Activated CD8-positive, alpha-beta T cell treated with anti-CD3 and anti-CD28 coated beads for 36 hours (primary cell): Measurements from ENCODE around the gene CCR8. TPM values are rescaled to one million over a fixed set of nuclear protein-coding genes. Genes with fewer than 3 reads are reported as not detected.

Experiments used
- ATAC-seq: fragments of 200-7000 bp; cut with Tn5 transposase; one replicate; pipeline ENCODE4 v1.10.0; 2021; ENCODE audit warnings: mild to moderate bottlenecking, moderate library complexity
- CTCF ChIA-PET: fragments of 350-600 bp; sonication (Branson Sonifier 250); formaldehyde crosslinking; loops from one replicate; lab custom pipeline; 2021; ENCODE audit warnings: antibody characterized with exemption; lab: Charles Lee
- POLR2A ChIA-PET: fragments of 350-600 bp; sonication (Branson Sonifier 250); formaldehyde crosslinking; loops from one replicate; lab custom pipeline; 2021; ENCODE audit warnings: antibody characterized with exemption; lab: Charles Lee
- DNase-seq: peaks from one replicate; pipeline ENCODE4 v3.0.0-alpha.2; 2020
- H3K27ac Mint-ChIP-seq: one replicate; pipeline ENCODE4 v1.8.0; 2021; ENCODE audit warnings: mild to moderate bottlenecking, mixed read lengths
- H3K27me3 Mint-ChIP-seq: one replicate; pipeline ENCODE4 v1.8.0; 2021; ENCODE audit warnings: mixed read lengths
- H3K36me3 Mint-ChIP-seq: one replicate; pipeline ENCODE4 v1.8.0; 2021; ENCODE audit warnings: low read depth, mixed read lengths
- H3K4me1 Mint-ChIP-seq: one replicate; pipeline ENCODE4 v1.8.0; 2021; ENCODE audit warnings: low read depth, mixed read lengths
- H3K4me3 Mint-ChIP-seq: one replicate; pipeline ENCODE4 v1.8.0; 2021; ENCODE audit warnings: mild to moderate bottlenecking, moderate library complexity, mixed read lengths
- H3K9me3 Mint-ChIP-seq: one replicate; pipeline ENCODE4 v1.8.0; 2021; ENCODE audit warnings: mixed read lengths
- CTCF ChIP-seq: fragments of 200-600 bp; IDR thresholded peaks from one replicate; pipeline ENCODE4 v1.8.0; 2022; ENCODE audit warnings: antibody characterized with exemption, mild to moderate bottlenecking
- intact Hi-C: fragments of 100-400 bp; cut with micrococcal nuclease; formaldehyde crosslinking; loops from one replicate; pipeline ENCODE4 v1.10.0; 2022
- total RNA-seq, 2 experiments: library from RNA; stranded (reverse); gene quantifications; one replicate each; pipeline ENCODE4 v1.2.3, GENCODE V29; 2021

The CCR8 gene
- total RNA-seq, 2 experiments from 2014 or later: 0.34 to 0.56 TPM

GRCh38 chr3:39282057-39282456 lies 47.5 kb upstream of the CCR8 start:
- intact Hi-C loops: no loop called here
- ChIA-PET CTCF (interaction anchor here (1.3 to 17.3 kb wide), 4 partner anchors 10 to 155 kb away, joined by 3 to 754 read pairs (median 8); partner anchors contain the start of gene XIRP1), POLR2A (interaction anchor here (0.8 to 1.0 kb wide), 2 partner anchors 9 to 20 kb away, joined by 3 read pairs; no protein-coding TSS in a partner anchor)
- Mint-ChIP-seq H3K4me3 (no peak overlapping the region), H3K27me3 (no peaks in the 10 kb centered on the region), H3K36me3 (no peaks in the 10 kb centered on the region), H3K4me1 (peaks cover 8% of the 10 kb centered on the region), H3K27ac (no peak overlapping the region), H3K9me3 (no peaks in the 10 kb centered on the region)
- TF ChIP-seq CTCF: no peak
- DNase-seq (no peak), ATAC-seq (no peak)

- ATAC-seq (no peak), DNase-seq (no peak)
- no peak overlapping the region for H3K4me3 Mint-ChIP-seq
- POLR2A ChIA-PET: no interaction called here
- H3K27me3 Mint-ChIP-seq: no peaks in the 10 kb centered on the region
- no peaks in the 10 kb centered on the region for H3K9me3 Mint-ChIP-seq
- intact Hi-C loops: no loop called here
- H3K4me1 Mint-ChIP-seq: peaks cover 19% of the 10 kb centered on the region
- peak overlapping the region; percentile 49 for H3K27ac Mint-ChIP-seq
- CTCF ChIA-PET: interaction anchor here (0.9 to 17.3 kb wide), 2 partner anchors 9 to 92 kb away, joined by 3 to 754 read pairs; partner anchors contain the start of gene XIRP1
- no peaks in the 10 kb centered on the region for H3K36me3 Mint-ChIP-seq
- TF ChIP-seq CTCF: no peak
Observed at GRCh38 chr3:39284457-39284881, 45.0 kb upstream of the CCR8 start.

- no peaks in the 10 kb centered on the region for H3K27me3 Mint-ChIP-seq
- H3K9me3 Mint-ChIP-seq: no peaks in the 10 kb centered on the region
- H3K27ac Mint-ChIP-seq: no peak overlapping the region
- no peak overlapping the region for H3K4me3 Mint-ChIP-seq
- intact Hi-C loops: loop anchor here (5.0 kb wide), 3 partner anchors 78 to 178 kb away; partner anchors contain the start of genes GORASP1 and TTC21A
- peaks cover 24% of the 10 kb centered on the region for H3K4me1 Mint-ChIP-seq
- DNase-seq (no peak), ATAC-seq (no peak)
- TF ChIP-seq CTCF: no peak
- CTCF ChIA-PET: interaction anchor here (4.2 to 17.3 kb wide), 3 partner anchors 11 to 157 kb away, joined by 103 to 754 read pairs (median 275); partner anchors contain the start of genes CX3CR1 and XIRP1
- POLR2A ChIA-PET: no interaction called here
- no peaks in the 10 kb centered on the region for H3K36me3 Mint-ChIP-seq
Observed at GRCh38 chr3:39285332-39285731, 44.2 kb upstream of the CCR8 start.

GRCh38 chr3:39286771-39287170 lies 42.7 kb upstream of the CCR8 start:
- Mint-ChIP-seq H3K27me3 (no peaks in the 10 kb centered on the region), H3K27ac (no peak overlapping the region), H3K36me3 (no peaks in the 10 kb centered on the region), H3K4me1 (peaks cover 27% of the 10 kb centered on the region), H3K4me3 (no peak overlapping the region), H3K9me3 (no peaks in the 10 kb centered on the region)
- no peak for TF ChIP-seq CTCF
- intact Hi-C loops: loop anchor here (5.0 kb wide), 3 partner anchors 79 to 179 kb away; partner anchors contain the start of genes GORASP1 and TTC21A
- DNase-seq (no peak), ATAC-seq (no peak)
- ChIA-PET POLR2A (no interaction called here), CTCF (interaction anchor here (1.2 to 17.3 kb wide), 7 partner anchors 9 to 206 kb away, joined by 3 to 754 read pairs (median 78); partner anchors contain the start of genes CX3CR1, GORASP1, TTC21A and XIRP1)
